ENCODE measurements around the gene OTX2. TPM values are rescaled to one million over a fixed set of nuclear protein-coding genes. Genes with fewer than 3 reads are reported as not detected.

Gene OTX2
- polyA plus RNA-seq, 4 donors = not detected

DNA sequence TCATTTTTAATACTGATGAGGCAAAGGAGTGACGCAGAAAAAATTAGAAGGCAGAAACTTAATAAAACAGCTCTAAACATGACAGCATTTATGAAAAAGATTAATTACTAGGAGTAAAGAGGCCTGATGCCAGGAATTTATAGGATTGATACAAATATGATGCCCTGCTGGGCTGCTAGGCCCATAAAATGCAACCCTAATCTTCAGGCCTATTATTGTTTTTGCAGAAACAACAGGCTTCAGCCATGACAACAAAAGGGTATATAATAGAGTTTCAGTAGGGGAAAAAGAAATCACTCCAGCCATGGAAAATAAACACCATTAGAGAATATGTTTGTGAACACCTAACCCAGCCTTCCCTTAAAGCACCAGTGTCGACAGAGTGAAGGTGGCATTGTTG, 50.6 kb downstream of the OTX2 start:
- H3K27ac ChIP-seq (ENCODE audit: low read depth in 1 of 3, low read length in 2 of 3) = no peak overlapping the region
- peaks cover 0 to 2% (median 0%) of the 10 kb centered on the region in 3 donors for H3K27me3 ChIP-seq (ENCODE audit: control insufficient read depth in 3 of 3, insufficient read depth in 3 of 3, low read length in 3 of 3)
- H3K4me3 ChIP-seq (ENCODE audit: low read depth in 1 of 3, low read length in 3 of 3) = no peak overlapping the region
- H3K4me1 ChIP-seq (ENCODE audit: control insufficient read depth in 3 of 3, insufficient read depth in 2 of 3, low read depth in 1 of 3, low read length in 2 of 3) = no peaks in the 10 kb centered on the region
- WGBS, 3 donors = 77 to 92% (median 88%) methylated on average over 2 of the region's 2 CpGs
- H3K9me3 ChIP-seq (ENCODE audit: control insufficient read depth in 2 of 2, insufficient read depth in 1 of 2, low read depth in 1 of 2, low read length in 1 of 2) = no peaks in the 10 kb centered on the region
- DNase-seq (no peak), FAIRE-seq (no peak)
- H3K36me3 ChIP-seq (ENCODE audit: control insufficient read depth in 3 of 3, insufficient read depth in 2 of 3, low read depth in 1 of 3, low read length in 3 of 3) = no peaks in the 10 kb centered on the region

GRCh38 chr14:56759094-56759493, 51.2 kb downstream of the OTX2 start:
- Histone ChIP-seq H3K9me3 (ENCODE audit: control insufficient read depth in 2 of 2, insufficient read depth in 1 of 2, low read depth in 1 of 2, low read length in 1 of 2) (no peaks in the 10 kb centered on the region), H3K36me3 (ENCODE audit: control insufficient read depth in 3 of 3, insufficient read depth in 2 of 3, low read depth in 1 of 3, low read length in 3 of 3) (no peaks in the 10 kb centered on the region), H3K27me3 (ENCODE audit: control insufficient read depth in 3 of 3, insufficient read depth in 3 of 3, low read length in 3 of 3) (no peaks in the 10 kb centered on the region), H3K4me3 (ENCODE audit: low read depth in 1 of 3, low read length in 3 of 3) (no peak overlapping the region), H3K4me1 (ENCODE audit: control insufficient read depth in 3 of 3, insufficient read depth in 2 of 3, low read depth in 1 of 3, low read length in 2 of 3) (no peaks in the 10 kb centered on the region), H3K27ac (ENCODE audit: low read depth in 1 of 3, low read length in 2 of 3) (no peak overlapping the region)
- 79 to 87% (median 80%) methylated on average over 5 of the region's 5 CpGs for WGBS, 3 donors
- FAIRE-seq (no peak), DNase-seq (no peak)

- no peaks in the 10 kb centered on the region for H3K9me3 ChIP-seq (ENCODE audit: control insufficient read depth in 2 of 2, insufficient read depth in 1 of 2, low read depth in 1 of 2, low read length in 1 of 2)
- DNase-seq = peak in 1 of 2 donors; percentile 3
- WGBS, 3 donors = 21 to 51% (median 32%) methylated on average over 3 of the region's 3 CpGs
- no peak overlapping the region for H3K27ac ChIP-seq (ENCODE audit: low read depth in 1 of 3, low read length in 2 of 3)
- H3K4me1 ChIP-seq (ENCODE audit: control insufficient read depth in 3 of 3, insufficient read depth in 2 of 3, low read depth in 1 of 3, low read length in 2 of 3) = no peaks in the 10 kb centered on the region
- H3K36me3 ChIP-seq (ENCODE audit: control insufficient read depth in 3 of 3, insufficient read depth in 2 of 3, low read depth in 1 of 3, low read length in 3 of 3) = no peaks in the 10 kb centered on the region
- no peaks in the 10 kb centered on the region for H3K27me3 ChIP-seq (ENCODE audit: control insufficient read depth in 3 of 3, insufficient read depth in 3 of 3, low read length in 3 of 3)
- no peak for FAIRE-seq
- no peak overlapping the region for H3K4me3 ChIP-seq (ENCODE audit: low read depth in 1 of 3, low read length in 3 of 3)
These were observed 55.4 kb downstream of the OTX2 start for GRCh38 chr14:56754921-56755320.

- Histone ChIP-seq H3K4me1 (ENCODE audit: control insufficient read depth in 3 of 3, insufficient read depth in 2 of 3, low read depth in 1 of 3, low read length in 2 of 3) (no peaks in the 10 kb centered on the region), H3K27me3 (ENCODE audit: control insufficient read depth in 3 of 3, insufficient read depth in 3 of 3, low read length in 3 of 3) (no peaks in the 10 kb centered on the region), H3K36me3 (ENCODE audit: control insufficient read depth in 3 of 3, insufficient read depth in 2 of 3, low read depth in 1 of 3, low read length in 3 of 3) (no peaks in the 10 kb centered on the region), H3K9me3 (ENCODE audit: control insufficient read depth in 2 of 2, insufficient read depth in 1 of 2, low read depth in 1 of 2, low read length in 1 of 2) (no peaks in the 10 kb centered on the region), H3K27ac (ENCODE audit: low read depth in 1 of 3, low read length in 2 of 3) (no peak overlapping the region), H3K4me3 (ENCODE audit: low read depth in 1 of 3, low read length in 3 of 3) (no peak overlapping the region)
- DNase-seq (no peak), FAIRE-seq (no peak)
- WGBS, 3 donors = 69 to 77% (median 72%) methylated on average over 3 of the region's 3 CpGs
These were observed 56.9 kb downstream of the OTX2 start for GRCh38 chr14:56753396-56753795.

DNA sequence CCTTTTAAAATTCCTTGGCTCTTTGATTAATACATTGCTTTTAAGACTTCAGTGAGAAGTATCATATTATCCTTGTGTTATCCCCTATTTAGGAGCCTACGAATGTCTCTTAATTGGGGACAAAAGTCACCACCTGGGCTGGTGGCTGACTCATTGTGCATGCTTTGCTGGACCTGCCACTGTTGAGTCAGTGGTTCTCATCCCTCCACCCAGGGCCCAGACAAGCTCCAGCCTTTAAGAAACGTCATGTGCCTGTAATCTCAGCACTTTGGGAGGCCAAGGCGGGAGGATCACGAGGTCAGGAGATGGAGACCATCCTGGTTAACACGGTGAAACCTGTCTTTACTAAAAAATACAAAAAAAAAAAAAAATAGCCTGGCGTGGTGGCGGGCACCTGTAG, 57.9 kb downstream of the OTX2 start:
- Histone ChIP-seq H3K27me3 (ENCODE audit: control insufficient read depth in 3 of 3, insufficient read depth in 3 of 3, low read length in 3 of 3) (no peaks in the 10 kb centered on the region), H3K4me1 (ENCODE audit: control insufficient read depth in 3 of 3, insufficient read depth in 2 of 3, low read depth in 1 of 3, low read length in 2 of 3) (no peaks in the 10 kb centered on the region), H3K36me3 (ENCODE audit: control insufficient read depth in 3 of 3, insufficient read depth in 2 of 3, low read depth in 1 of 3, low read length in 3 of 3) (no peaks in the 10 kb centered on the region), H3K27ac (ENCODE audit: low read depth in 1 of 3, low read length in 2 of 3) (no peak overlapping the region), H3K9me3 (ENCODE audit: control insufficient read depth in 2 of 2, insufficient read depth in 1 of 2, low read depth in 1 of 2, low read length in 1 of 2) (no peaks in the 10 kb centered on the region), H3K4me3 (ENCODE audit: low read depth in 1 of 3, low read length in 3 of 3) (no peak overlapping the region)
- DNase-seq (no peak), FAIRE-seq (no peak)
- WGBS, 3 donors = 65 to 81% (median 65%) methylated on average over 7 of the region's 7 CpGs

- DNase-seq = no peak
- no peak overlapping the region for H3K27ac ChIP-seq (ENCODE audit: low read depth in 1 of 3, low read length in 2 of 3)
- no peaks in the 10 kb centered on the region for H3K9me3 ChIP-seq (ENCODE audit: control insufficient read depth in 2 of 2, insufficient read depth in 1 of 2, low read depth in 1 of 2, low read length in 1 of 2)
- no peaks in the 10 kb centered on the region for H3K27me3 ChIP-seq (ENCODE audit: control insufficient read depth in 3 of 3, insufficient read depth in 3 of 3, low read length in 3 of 3)
- H3K4me3 ChIP-seq (ENCODE audit: low read depth in 1 of 3, low read length in 3 of 3) = no peak overlapping the region
- 22 to 53% (median 43%) methylated on average over 2 of the region's 2 CpGs for WGBS, 3 donors
- no peaks in the 10 kb centered on the region for H3K4me1 ChIP-seq (ENCODE audit: control insufficient read depth in 3 of 3, insufficient read depth in 2 of 3, low read depth in 1 of 3, low read length in 2 of 3)
- no peak for FAIRE-seq
- no peaks in the 10 kb centered on the region for H3K36me3 ChIP-seq (ENCODE audit: control insufficient read depth in 3 of 3, insufficient read depth in 2 of 3, low read depth in 1 of 3, low read length in 3 of 3)
These were observed 58.8 kb downstream of the OTX2 start for GRCh38 chr14:56751471-56751870.

Other genes starting within 250 kb of the OTX2 start
- 10 to 100 TPM in 2 of 4 donors, 1 to 10 TPM in 2; 7.6 to 24.6 (median 9.0) TPM for gene TMEM260, start 230.7 kb downstream of the OTX2 start, polyA plus RNA-seq

Measured in small intestine (tissue), 7 donors.